GM12892 (cell line): Measurements from ENCODE around the gene TCEANC.

Experiments used
- POLR2A ChIP-seq: IDR thresholded peaks from 2 replicates; pipeline ENCODE4 v1.6.1; 2011; ENCODE audit warnings: low read depth, low read length, control low read depth
- POLR2AphosphoS5 ChIP-seq: IDR thresholded peaks from 2 replicates; pipeline ENCODE4 v1.6.1; 2011; ENCODE audit warnings: low read depth, low read length, control low read depth

GRCh38 chrX:13694359-13694758 lies 41.4 kb downstream of the TCEANC start:
- TF ChIP-seq POLR2A: no peak
- TF ChIP-seq POLR2AphosphoS5: no peak
